A549 (cell line): ENCODE results near the gene MX2.

ENCODE experiments used
- BHLHE40 ChIP-seq: IDR thresholded peaks from 2 replicates; pipeline ENCODE4 v1.6.1; 2012; ENCODE audit warnings: low read depth, low read length, inconsistent platforms
- CTCF ChIP-seq: fragments of >200 bp; sonication (Bioruptor Twin); formaldehyde crosslinking; IDR thresholded peaks from 3 replicates; pipeline ENCODE4 v1.5.1; 2016
- NR3C1 ChIP-seq: fragments of >200 bp; sonication (Bioruptor Twin); formaldehyde crosslinking; IDR thresholded peaks from 3 replicates; pipeline ENCODE4 v1.6.1; 2017
- POLR2A ChIP-seq: IDR thresholded peaks from 2 replicates; pipeline ENCODE4 v1.6.1; 2012; ENCODE audit warnings: mild to moderate bottlenecking, low read length
- RAD21 ChIP-seq, 2 experiments: fragments of >200 bp in 1 of 2; sonication (Bioruptor Twin) in 1 of 2; formaldehyde crosslinking in 1 of 2; IDR thresholded peaks in 1 of 2; conservative IDR thresholded peaks in 1 of 2; 2 replicates in 1 of 2; 3 replicates in 1 of 2; pipeline ENCODE4 v1.6.1; 2012 to 2018; ENCODE audit warnings: inconsistent platforms in 1 of 2
- USF2 ChIP-seq: fragments of 450-650 bp; IDR thresholded peaks from 2 replicates; pipeline ENCODE4 v1.6.1; 2014; ENCODE audit warnings: antibody characterized with exemption
- TF ChIP-seq, protein P1 (sequence below): IDR thresholded peaks from 2 replicates; pipeline ENCODE4 v1.6.1; 2012

DNA sequence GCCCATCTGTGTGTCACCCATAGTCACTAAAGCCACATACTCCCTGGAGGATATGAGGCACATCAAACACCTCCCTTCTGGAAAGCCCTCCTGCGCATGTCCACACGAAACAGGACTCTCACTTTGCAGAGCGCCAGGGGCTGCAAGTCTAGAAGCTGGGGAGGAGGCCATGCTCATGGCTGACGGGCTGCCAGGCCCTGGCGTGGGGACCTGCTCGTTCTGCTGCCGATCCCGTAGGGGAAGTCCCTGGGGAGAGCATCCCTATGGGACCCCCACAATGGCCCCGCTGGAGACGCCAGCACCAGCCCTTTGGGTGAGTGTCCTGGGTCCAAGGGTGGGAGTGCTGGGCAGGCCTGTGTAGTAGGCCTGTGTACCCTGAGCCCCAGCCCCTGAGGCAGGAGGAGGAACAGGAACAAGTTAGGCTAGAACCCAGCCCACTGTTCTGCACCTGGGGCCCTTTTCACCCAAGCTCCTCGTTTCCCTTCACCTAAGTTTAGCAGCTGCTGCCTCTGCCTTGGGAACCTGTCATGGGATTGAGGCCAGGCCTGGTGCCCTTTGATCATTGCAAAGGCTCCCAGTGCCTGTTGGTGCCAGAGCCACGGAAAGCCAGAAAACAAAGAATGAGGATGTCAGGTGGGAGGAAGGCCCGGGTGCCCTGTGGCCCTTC is 35.3 kb upstream of the MX2 start:
- TF ChIP-seq CTCF (no peak), NR3C1 (no peak), BHLHE40 (no peak), POLR2A (no peak), USF2 (no peak), RAD21 (conservative IDR thresholded peaks at IDR 0.05 in 1 of 2, IDR thresholded peaks at IDR 0.05 in 1 of 2) (no peak)
- TF ChIP-seq, protein P1, sequence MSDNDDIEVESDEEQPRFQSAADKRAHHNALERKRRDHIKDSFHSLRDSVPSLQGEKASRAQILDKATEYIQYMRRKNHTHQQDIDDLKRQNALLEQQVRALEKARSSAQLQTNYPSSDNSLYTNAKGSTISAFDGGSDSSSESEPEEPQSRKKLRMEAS: no peak
